SK-N-SH treated with all-trans-retinoic acid at 6 μM for 48 hours (cell line): ENCODE data around the gene PCAT6.

ENCODE experiments used
- ATAC-seq: fragments of 200-7000 bp; cut with Tn5 transposase; 3 replicates; pipeline ENCODE4 v1.9.1; 2020; ENCODE audit warnings: mild to moderate bottlenecking, moderate library complexity
- ARNTL ChIP-seq: fragments of 450-650 bp; formaldehyde crosslinking; IDR thresholded peaks from 2 replicates; pipeline ENCODE4 v1.5.0; 2020; ENCODE audit warnings: low read depth, mild to moderate bottlenecking, moderate library complexity, borderline replicate concordance
- BACH2 ChIP-seq: fragments of 250-450 bp; sonication (Bioruptor Pico); IDR thresholded peaks from 2 replicates; pipeline ENCODE4 v1.9.0; 2021; ENCODE audit warnings: mild to moderate bottlenecking, borderline replicate concordance
- CSDC2 ChIP-seq: fragments of 250-450 bp; sonication (Bioruptor Pico); IDR thresholded peaks from 2 replicates; pipeline ENCODE4 v1.5.0; 2020; ENCODE audit warnings: mild to moderate bottlenecking, moderate library complexity
- ESRRG ChIP-seq: fragments of 250-450 bp; sonication (Bioruptor Pico); IDR thresholded peaks from 2 replicates; pipeline ENCODE4 v1.6.1; 2021; ENCODE audit warnings: mild to moderate bottlenecking
- GLIS3 ChIP-seq: fragments of 250-450 bp; sonication (Bioruptor Pico); IDR thresholded peaks from 2 replicates; pipeline ENCODE4 v1.5.0; 2020; ENCODE audit warnings: mild to moderate bottlenecking, moderate library complexity
- ISL1 ChIP-seq: fragments of 250-450 bp; sonication (Bioruptor Pico); IDR thresholded peaks from 2 replicates; pipeline ENCODE4 v2.1.2; 2022; ENCODE audit warnings: mild to moderate bottlenecking, moderate library complexity
- OSR1 ChIP-seq: fragments of 250-450 bp; sonication (Bioruptor Pico); IDR thresholded peaks from 2 replicates; pipeline ENCODE4 v1.8.0; 2022; ENCODE audit warnings: moderate library complexity, mild to moderate bottlenecking, inconsistent platforms
- PPARA ChIP-seq: fragments of 250-450 bp; sonication (Bioruptor Pico); IDR thresholded peaks from 2 replicates; pipeline ENCODE4 v1.5.0; 2020; ENCODE audit warnings: mild to moderate bottlenecking, borderline replicate concordance
- RARB ChIP-seq: fragments of 250-450 bp; sonication (Bioruptor Pico); IDR thresholded peaks from 2 replicates; pipeline ENCODE4 v1.8.0; 2021; ENCODE audit warnings: mild to moderate bottlenecking, moderate library complexity
- SNAI2 ChIP-seq: fragments of 250-450 bp; sonication (Bioruptor Pico); IDR thresholded peaks from 2 replicates; pipeline ENCODE4 v1.5.0; 2020; ENCODE audit warnings: mild to moderate bottlenecking, moderate library complexity
- TCF4 ChIP-seq: fragments of 250-450 bp; sonication (Bioruptor Pico); IDR thresholded peaks from 2 replicates; pipeline ENCODE4 v1.8.0; 2021; ENCODE audit warnings: mild to moderate bottlenecking, moderate library complexity, borderline replicate concordance
- TOX ChIP-seq: fragments of 250-450 bp; sonication (Bioruptor Pico); IDR thresholded peaks from 2 replicates; pipeline ENCODE4 v1.8.0; 2021; ENCODE audit warnings: mild to moderate bottlenecking, moderate library complexity, borderline replicate concordance
- ZC3H10 ChIP-seq: fragments of 250-450 bp; sonication (Bioruptor Pico); IDR thresholded peaks from 2 replicates; pipeline ENCODE4 v1.5.1; 2021; ENCODE audit warnings: mild to moderate bottlenecking, moderate library complexity
- ZFP30 ChIP-seq: fragments of 450-650 bp; formaldehyde crosslinking; IDR thresholded peaks from 2 replicates; pipeline ENCODE4 v1.5.0; 2022; ENCODE audit warnings: mild to moderate bottlenecking, moderate library complexity
- ZNF565 ChIP-seq: fragments of 450-650 bp; formaldehyde crosslinking; conservative IDR thresholded peaks from 2 replicates; pipeline ENCODE4 v1.5.0; 2020; ENCODE audit warnings: low read depth, mild to moderate bottlenecking, moderate library complexity
- ZNF70 ChIP-seq: fragments of 450-650 bp; formaldehyde crosslinking; IDR thresholded peaks from 2 replicates; pipeline ENCODE4 v1.5.0; 2020; ENCODE audit warnings: mild to moderate bottlenecking, moderate library complexity
- ZNF8 ChIP-seq: fragments of 450-650 bp; formaldehyde crosslinking; IDR thresholded peaks from 2 replicates; pipeline ENCODE4 v1.5.0; 2020; ENCODE audit warnings: mild to moderate bottlenecking, moderate library complexity
- TF ChIP-seq, protein P1 (sequence below): fragments of 250-450 bp; sonication (Bioruptor Pico); IDR thresholded peaks from 2 replicates; pipeline ENCODE4 v1.5.1; 2020; ENCODE audit warnings: low read depth, mild to moderate bottlenecking, moderate library complexity
- TF ChIP-seq, protein P2 (sequence below): fragments of 250-450 bp; sonication (Bioruptor Pico); IDR thresholded peaks from 2 replicates; pipeline ENCODE4 v1.5.1; 2021; ENCODE audit warnings: mild to moderate bottlenecking, moderate library complexity
- TF ChIP-seq, protein P3 (sequence below): fragments of 250-450 bp; sonication (Bioruptor Pico); IDR thresholded peaks from 2 replicates; pipeline ENCODE4 v1.8.0; 2021; ENCODE audit warnings: low read depth, mild to moderate bottlenecking, moderate library complexity, borderline replicate concordance
- TF ChIP-seq, protein P4 (sequence below): fragments of 250-450 bp; sonication (Bioruptor Pico); IDR thresholded peaks from 2 replicates; pipeline ENCODE4 v1.5.0; 2020; ENCODE audit warnings: mild to moderate bottlenecking, moderate library complexity

Gene PCAT6

DNA sequence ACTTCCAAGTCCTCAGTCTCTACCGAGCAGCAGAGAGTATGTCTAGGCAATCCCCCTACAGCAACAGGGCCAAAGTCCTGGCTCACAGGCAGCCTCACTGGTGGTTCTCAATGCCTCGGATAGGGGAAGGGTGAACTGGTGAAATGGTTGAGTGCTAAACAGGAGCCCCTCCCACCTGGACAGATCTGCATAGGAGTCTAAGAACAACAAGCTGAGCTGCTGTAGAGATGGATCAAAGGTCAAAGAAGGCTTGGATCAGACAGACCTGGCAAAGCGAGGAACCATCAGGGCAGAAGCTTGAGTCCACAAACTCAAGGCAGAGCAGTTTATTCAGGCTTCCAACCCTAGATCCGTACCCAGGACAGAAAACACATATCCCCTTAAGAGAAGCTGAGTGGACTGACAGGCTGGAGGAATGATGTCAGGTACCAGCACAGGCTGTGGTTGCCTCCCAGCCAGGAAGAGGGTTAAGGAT is 46.4 kb downstream of the PCAT6 start:
- TF ChIP-seq SNAI2 (no peak), TCF4 (CRISPR knock-in tag) (no peak), PPARA (CRISPR knock-in tag) (no peak), GLIS3 (CRISPR knock-in tag) (no peak), BACH2 (no peak), ISL1 (CRISPR knock-in tag) (no peak), RARB (CRISPR knock-in tag) (no peak), CSDC2 (CRISPR knock-in tag) (no peak), ZNF70 (CRISPR knock-in tag) (no peak), TOX (no peak), ZNF565 (no peak), ZFP30 (no peak), ARNTL (CRISPR knock-in tag) (no peak), OSR1 (no peak)
- TF ChIP-seq, protein P1, sequence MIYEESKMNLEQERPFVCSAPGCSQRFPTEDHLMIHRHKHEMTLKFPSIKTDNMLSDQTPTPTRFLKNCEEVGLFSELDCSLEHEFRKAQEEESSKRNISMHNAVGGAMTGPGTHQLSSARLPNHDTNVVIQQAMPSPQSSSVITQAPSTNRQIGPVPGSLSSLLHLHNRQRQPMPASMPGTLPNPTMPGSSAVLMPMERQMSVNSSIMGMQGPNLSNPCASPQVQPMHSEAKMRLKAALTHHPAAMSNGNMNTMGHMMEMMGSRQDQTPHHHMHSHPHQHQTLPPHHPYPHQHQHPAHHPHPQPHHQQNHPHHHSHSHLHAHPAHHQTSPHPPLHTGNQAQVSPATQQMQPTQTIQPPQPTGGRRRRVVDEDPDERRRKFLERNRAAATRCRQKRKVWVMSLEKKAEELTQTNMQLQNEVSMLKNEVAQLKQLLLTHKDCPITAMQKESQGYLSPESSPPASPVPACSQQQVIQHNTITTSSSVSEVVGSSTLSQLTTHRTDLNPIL (CRISPR knock-in tag) = no peak
- TF ChIP-seq, protein P2, sequence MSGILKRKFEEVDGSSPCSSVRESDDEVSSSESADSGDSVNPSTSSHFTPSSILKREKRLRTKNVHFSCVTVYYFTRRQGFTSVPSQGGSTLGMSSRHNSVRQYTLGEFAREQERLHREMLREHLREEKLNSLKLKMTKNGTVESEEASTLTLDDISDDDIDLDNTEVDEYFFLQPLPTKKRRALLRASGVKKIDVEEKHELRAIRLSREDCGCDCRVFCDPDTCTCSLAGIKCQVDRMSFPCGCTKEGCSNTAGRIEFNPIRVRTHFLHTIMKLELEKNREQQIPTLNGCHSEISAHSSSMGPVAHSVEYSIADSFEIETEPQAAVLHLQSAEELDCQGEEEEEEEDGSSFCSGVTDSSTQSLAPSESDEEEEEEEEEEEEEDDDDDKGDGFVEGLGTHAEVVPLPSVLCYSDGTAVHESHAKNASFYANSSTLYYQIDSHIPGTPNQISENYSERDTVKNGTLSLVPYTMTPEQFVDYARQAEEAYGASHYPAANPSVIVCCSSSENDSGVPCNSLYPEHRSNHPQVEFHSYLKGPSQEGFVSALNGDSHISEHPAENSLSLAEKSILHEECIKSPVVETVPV (CRISPR knock-in tag) = no peak
- TF ChIP-seq, protein P3, sequence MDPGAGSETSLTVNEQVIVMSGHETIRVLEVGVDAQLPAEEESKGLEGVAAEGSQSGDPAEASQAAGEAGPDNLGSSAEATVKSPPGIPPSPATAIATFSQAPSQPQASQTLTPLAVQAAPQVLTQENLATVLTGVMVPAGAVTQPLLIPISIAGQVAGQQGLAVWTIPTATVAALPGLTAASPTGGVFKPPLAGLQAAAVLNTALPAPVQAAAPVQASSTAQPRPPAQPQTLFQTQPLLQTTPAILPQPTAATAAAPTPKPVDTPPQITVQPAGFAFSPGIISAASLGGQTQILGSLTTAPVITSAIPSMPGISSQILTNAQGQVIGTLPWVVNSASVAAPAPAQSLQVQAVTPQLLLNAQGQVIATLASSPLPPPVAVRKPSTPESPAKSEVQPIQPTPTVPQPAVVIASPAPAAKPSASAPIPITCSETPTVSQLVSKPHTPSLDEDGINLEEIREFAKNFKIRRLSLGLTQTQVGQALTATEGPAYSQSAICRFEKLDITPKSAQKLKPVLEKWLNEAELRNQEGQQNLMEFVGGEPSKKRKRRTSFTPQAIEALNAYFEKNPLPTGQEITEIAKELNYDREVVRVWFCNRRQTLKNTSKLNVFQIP (CRISPR knock-in tag) = no peak
- no peak for ATAC-seq

DNA sequence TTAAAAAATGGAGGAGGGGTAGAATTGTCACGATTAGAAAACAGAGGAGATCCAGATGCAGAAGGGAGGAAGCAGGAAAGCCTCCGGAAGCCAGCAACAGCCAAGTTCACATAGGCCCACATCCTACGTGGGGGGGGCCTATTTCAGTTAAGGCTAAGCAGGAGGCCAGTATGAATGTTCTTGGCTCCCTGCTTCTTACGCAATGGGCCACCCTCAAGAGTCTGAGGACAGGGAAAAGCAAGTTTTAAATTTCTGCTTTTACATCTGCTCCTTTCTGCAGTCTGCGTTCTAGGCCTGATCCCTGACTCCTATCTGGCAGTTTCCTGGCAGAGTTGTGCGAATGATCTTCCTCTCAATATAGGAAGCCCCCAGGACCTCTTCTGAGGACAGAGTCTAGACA is 47.6 kb downstream of the PCAT6 start:
- ATAC-seq = no peak
- TF ChIP-seq ZC3H10 (CRISPR knock-in tag) (no peak), ISL1 (CRISPR knock-in tag) (no peak), ESRRG (CRISPR knock-in tag) (no peak), CSDC2 (CRISPR knock-in tag) (no peak), ZFP30 (no peak), BACH2 (no peak), ZNF8 (CRISPR knock-in tag) (no peak)
- TF ChIP-seq, protein P2 (CRISPR knock-in tag) = no peak
- TF ChIP-seq, protein P4, sequence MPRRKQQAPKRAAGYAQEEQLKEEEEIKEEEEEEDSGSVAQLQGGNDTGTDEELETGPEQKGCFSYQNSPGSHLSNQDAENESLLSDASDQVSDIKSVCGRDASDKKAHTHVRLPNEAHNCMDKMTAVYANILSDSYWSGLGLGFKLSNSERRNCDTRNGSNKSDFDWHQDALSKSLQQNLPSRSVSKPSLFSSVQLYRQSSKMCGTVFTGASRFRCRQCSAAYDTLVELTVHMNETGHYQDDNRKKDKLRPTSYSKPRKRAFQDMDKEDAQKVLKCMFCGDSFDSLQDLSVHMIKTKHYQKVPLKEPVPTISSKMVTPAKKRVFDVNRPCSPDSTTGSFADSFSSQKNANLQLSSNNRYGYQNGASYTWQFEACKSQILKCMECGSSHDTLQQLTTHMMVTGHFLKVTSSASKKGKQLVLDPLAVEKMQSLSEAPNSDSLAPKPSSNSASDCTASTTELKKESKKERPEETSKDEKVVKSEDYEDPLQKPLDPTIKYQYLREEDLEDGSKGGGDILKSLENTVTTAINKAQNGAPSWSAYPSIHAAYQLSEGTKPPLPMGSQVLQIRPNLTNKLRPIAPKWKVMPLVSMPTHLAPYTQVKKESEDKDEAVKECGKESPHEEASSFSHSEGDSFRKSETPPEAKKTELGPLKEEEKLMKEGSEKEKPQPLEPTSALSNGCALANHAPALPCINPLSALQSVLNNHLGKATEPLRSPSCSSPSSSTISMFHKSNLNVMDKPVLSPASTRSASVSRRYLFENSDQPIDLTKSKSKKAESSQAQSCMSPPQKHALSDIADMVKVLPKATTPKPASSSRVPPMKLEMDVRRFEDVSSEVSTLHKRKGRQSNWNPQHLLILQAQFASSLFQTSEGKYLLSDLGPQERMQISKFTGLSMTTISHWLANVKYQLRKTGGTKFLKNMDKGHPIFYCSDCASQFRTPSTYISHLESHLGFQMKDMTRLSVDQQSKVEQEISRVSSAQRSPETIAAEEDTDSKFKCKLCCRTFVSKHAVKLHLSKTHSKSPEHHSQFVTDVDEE = no peak
- TF ChIP-seq, protein P3 (CRISPR knock-in tag) = no peak
- TF ChIP-seq, protein P1 (CRISPR knock-in tag) = no peak
